HG03045 (cell line): ENCODE data around the gene ATL1.
"Not testable (repeated sequence)": the region's sequence is repeated elsewhere in the genome, so short reads cannot be mapped to it uniquely, and the experiment has no call there.

Experiments
- ATAC-seq: cut with Tn5 transposase; IDR thresholded peaks from one replicate; pipeline ENCODE4 v1.9.1; 2021; ENCODE audit warnings: mild to moderate bottlenecking, moderate library complexity; ENCODE audit not compliant: unreplicated experiment

Gene ATL1

GRCh38 chr14:50600849-50601248 is 40.9 kb downstream of the ATL1 start:
- no peak for ATAC-seq

GRCh38 chr14:50601394-50601793 is 41.4 kb downstream of the ATL1 start:
- ATAC-seq: no peak

DNA sequence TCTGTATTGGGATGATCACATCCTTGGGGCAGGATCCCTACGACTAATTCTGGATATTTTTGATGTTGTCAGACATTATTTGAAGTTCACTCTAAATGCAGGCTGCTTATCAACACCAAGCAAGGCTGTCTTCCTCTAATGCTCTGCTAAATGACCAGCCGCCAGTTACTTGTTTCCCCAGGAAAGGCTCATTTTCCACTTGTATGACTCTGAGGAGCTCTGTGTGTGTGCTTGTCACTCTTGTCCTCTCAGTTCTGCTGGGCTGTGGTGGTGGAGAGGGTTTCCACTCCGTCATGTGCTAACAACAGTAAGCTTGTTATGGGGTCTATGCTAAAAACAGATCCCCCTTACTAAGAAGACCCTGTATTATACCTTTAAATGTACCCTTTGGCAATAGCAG is 42.1 kb downstream of the ATL1 start:
- no peak for ATAC-seq

- ATAC-seq: no peak
These were observed 43.6 kb downstream of the ATL1 start for GRCh38 chr14:50603565-50603964.

DNA sequence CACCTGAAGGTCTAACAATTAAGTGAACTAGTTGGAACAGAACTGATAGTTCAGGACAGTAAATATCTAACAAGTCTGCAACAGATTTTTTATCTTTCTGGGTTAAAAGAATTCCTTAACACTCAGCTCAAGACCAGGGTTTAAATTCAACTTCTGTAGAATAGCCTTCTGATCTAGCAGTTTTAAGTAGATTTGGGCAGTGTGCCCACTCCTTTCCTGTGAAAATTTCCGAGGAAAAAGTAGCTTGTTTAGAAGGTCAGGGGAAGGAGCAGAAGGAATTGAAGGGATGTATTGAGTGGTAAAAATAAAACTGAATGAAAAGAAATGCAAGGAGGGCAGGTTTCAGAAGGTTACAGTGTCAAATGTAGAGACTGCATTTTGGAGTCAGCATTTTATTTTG is 45.8 kb downstream of the ATL1 start:
- no peak for ATAC-seq

DNA sequence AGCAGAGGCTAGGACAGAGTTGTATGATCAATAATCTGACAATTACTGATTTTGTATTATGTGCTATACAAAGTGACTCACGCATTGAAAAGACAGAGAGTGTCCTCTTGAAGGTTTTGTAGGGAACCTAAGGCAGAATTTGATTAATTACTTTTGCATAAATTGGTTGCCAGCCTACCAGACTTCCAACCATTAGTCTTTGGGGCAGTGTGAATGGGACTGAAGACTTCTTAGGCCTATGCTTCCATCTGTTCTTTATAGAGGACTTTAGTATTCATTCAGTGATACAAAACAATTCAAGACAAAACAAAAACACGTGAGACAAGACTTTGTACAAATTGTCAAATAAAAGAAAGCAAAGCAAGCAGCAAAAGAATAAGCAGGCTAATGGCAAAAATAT is 46.5 kb downstream of the ATL1 start:
- ATAC-seq: no peak

- ATAC-seq: no peak
These were observed 47.2 kb downstream of the ATL1 start for GRCh38 chr14:50607181-50607580.

DNA sequence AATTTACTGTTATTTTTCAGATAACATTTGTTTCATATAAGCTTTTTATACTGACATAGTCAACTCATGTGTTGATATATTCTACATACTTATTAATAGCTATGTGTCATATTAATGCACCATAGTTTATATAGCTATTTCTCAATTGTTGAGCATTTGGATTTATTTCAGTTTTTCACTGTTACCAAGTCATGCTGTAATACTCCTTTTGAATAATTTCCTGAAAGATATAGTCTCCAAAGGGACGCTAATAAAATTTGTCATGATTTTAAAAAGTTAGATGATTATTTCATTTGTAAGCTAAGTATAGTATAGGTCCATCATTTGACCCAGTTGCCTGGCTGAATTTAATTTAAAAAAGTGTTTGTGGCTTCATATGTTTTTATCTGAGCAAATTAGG is 47.8 kb downstream of the ATL1 start:
- ATAC-seq: no peak

DNA sequence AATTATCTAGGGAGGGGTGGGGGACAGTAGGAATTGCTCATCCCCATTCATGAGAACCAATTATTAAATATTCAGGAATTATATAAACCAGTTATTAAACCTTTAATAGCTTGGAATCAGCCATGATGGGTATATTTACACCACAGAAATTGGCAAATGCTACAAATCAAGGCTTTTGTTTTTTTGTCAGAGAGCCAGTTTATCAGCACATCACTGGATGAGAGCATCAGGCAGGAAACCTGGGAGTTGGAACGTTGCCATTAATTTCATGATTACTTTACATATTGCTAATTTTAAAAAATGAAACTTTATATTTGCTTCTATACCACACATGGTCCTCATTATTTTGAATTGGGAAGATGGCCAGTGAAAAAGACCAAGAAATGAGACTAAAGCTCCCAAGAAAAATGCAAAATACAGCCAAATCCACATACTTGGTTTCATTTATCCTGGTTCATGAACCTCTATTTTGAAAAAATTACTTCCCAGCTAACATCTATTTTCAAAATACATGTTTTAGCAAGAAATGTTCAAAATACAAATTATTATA is 48.4 kb downstream of the ATL1 start:
- ATAC-seq: no peak

DNA sequence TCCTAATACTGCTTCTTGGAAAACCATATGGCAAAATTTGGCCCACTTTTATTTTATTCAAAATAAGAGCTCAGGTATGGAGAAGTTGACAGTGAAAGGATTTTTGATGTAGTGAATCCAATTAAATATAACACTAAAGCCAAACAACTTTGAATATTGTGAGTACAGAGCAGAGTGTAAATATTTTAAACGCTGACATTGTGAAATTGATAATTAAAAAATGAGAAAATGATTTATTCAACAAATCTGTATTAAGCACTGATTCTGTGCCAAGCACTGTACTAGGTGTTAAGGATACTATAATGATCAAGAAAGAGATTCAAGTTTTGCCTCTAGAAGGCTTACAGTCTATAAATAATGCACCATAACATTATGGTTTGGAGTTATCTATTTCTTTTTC is 50.5 kb downstream of the ATL1 start:
- ATAC-seq: no peak

GRCh38 chr14:50612806-50613205 is 52.9 kb downstream of the ATL1 start:
- no peak for ATAC-seq

- ATAC-seq: no peak
These were observed 55.1 kb downstream of the ATL1 start for GRCh38 chr14:50615056-50615455.

- ATAC-seq: no peak
These were observed 55.6 kb downstream of the ATL1 start for GRCh38 chr14:50615552-50615951.

DNA sequence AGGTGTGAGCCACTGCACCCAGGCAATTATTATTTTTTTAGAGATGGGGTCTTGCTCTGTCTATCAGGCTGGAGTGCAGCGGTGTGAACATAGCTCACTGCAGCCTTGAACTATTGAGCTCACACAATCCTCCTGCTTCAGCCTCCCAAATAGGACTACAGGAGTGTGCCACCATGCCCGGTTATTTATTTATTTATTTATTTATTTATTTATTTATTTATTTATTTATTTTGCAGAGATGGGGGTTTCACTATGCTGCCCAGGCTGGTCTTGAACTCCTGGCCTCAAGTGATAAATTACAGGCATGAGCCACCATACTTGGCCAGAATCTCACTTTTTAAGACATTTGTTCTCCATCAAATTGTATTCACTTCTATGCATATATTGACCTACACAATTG is 56.3 kb downstream of the ATL1 start:
- ATAC-seq: no peak

DNA sequence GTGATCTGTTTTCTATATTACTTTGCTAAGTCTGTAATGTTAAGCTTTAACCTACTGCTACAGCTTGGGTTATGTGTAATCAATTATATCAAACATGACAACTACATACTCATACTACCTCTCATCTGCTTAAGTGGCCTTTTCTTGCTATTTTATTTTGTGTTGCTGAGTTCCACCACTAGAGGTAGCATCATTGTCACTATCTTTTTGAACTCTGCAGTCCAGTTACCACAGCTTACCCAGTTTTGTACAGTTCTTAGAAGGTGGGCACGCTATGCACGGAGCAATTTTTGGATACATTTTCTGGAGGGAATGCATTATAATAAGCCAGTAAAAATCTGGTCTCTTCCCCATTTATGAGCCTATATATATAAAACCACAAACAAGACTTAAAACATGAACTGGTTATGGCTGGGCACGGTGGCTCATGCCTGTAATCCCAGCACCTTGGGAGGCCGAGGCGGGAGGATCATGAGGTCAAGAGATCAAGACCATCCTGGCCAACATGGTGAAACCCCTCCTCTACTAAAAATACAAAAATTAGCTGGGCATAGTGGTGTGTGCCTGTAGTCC is 59.7 kb downstream of the ATL1 start:
- ATAC-seq: no peak

- no peak for ATAC-seq
These were observed 60.4 kb downstream of the ATL1 start for GRCh38 chr14:50620341-50620740.

DNA sequence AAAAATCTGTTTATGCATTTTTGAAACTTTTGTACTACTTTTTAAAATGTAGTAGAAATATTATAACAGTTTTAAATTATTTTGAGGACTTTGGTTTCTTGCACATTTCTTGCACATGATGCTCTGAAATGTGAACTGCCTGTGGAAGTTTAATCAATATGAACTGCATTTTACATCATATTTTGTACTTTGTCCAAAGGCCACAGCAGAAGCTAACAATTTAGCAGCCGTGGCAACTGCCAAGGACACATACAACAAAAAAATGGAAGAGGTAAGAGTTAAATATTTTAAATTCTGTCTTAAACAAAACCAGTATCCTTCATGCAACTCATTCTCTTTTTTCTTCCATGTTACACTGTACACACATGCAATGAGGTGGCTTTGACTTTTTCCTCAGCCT is 63.0 kb downstream of the ATL1 start:
- no peak for ATAC-seq

GRCh38 chr14:50624447-50624846 is 64.5 kb downstream of the ATL1 start:
- no peak for ATAC-seq

- ATAC-seq: not testable (repeated sequence)
These were observed 65.0 kb downstream of the ATL1 start for GRCh38 chr14:50624947-50625346.

- no peak for ATAC-seq
These were observed 71.5 kb downstream of the ATL1 start for GRCh38 chr14:50631408-50631821.

DNA sequence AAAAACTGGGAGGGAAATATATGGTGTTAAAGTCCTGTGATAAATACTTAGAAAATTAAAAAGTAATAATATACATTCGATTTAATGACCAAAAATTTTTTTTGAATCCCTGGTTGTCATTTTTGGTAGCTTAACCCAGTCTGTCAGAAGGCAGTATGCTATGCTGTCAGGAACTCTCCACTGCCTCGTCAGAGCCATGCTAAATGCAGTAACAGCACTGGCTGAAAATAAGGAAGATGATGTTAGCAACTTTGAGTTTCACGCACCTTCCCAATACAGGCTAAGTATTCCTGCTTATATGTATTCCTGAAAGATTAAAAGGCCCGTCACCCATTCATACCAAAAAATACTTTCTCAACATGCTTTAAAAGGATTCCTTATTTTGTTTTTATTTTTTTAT is 74.0 kb downstream of the ATL1 start:
- ATAC-seq: no peak

- no peak for ATAC-seq
These were observed 75.2 kb downstream of the ATL1 start for GRCh38 chr14:50635141-50635540.

DNA sequence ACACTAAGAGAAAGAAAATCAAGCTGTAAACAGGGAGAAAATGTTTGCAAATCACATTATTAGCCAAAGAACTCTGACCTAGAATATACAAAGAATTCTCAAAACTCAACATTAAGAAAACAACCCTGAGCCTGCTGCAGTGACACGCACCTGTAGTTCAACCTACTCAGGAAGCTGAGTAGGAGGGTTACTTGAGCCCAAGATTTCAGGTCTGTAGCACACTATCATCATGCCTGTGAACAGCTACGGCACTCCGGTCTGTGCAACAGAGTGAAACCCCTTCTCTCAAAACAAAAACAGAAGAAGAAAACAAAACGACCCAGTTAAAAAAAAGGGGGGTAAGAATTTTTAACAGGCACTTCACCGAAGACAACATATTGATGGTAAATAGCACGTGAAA is 87.3 kb downstream of the ATL1 start:
- ATAC-seq: peak; percentile 88
